ENCODE measurements around the gene ARHGAP40.

ARHGAP40 gene

GRCh38 chr20:38569747-38570525 is 31.7 kb upstream of the ARHGAP40 start:
- Histone ChIP-seq H3K4me1 (ENCODE audit: control insufficient read depth in 2 of 2, insufficient read depth in 2 of 2, low read length in 2 of 2) (no peaks in the 10 kb centered on the region), H3K36me3 (ENCODE audit: control insufficient read depth in 2 of 2, insufficient read depth in 2 of 2, low read length in 2 of 2) (peaks cover 40 to 52% of the 10 kb centered on the region in 2 donors), H3K4me3 (ENCODE audit: low read length in 2 of 2) (no peak overlapping the region), H3K9ac (ENCODE audit: low read depth in 1 of 2, low read length in 2 of 2) (no peak overlapping the region), H3K27me3 (ENCODE audit: control insufficient read depth in 2 of 2, insufficient read depth in 2 of 2, low read length in 2 of 2) (no peaks in the 10 kb centered on the region), H3K27ac (ENCODE audit: low read depth in 2 of 2, low read length in 2 of 2) (no peak overlapping the region), H3K9me3 (ENCODE audit: control insufficient read depth in 2 of 2, low read length in 2 of 2) (no peaks in the 10 kb centered on the region)

- Histone ChIP-seq H3K9ac (ENCODE audit: low read depth in 1 of 2, low read length in 2 of 2) (no peak overlapping the region), H3K4me1 (ENCODE audit: control insufficient read depth in 2 of 2, insufficient read depth in 2 of 2, low read length in 2 of 2) (no peaks in the 10 kb centered on the region), H3K4me3 (ENCODE audit: low read length in 2 of 2) (no peak overlapping the region), H3K27ac (ENCODE audit: low read depth in 2 of 2, low read length in 2 of 2) (no peak overlapping the region), H3K9me3 (ENCODE audit: control insufficient read depth in 2 of 2, low read length in 2 of 2) (no peaks in the 10 kb centered on the region), H3K27me3 (ENCODE audit: control insufficient read depth in 2 of 2, insufficient read depth in 2 of 2, low read length in 2 of 2) (no peaks in the 10 kb centered on the region), H3K36me3 (ENCODE audit: control insufficient read depth in 2 of 2, insufficient read depth in 2 of 2, low read length in 2 of 2) (peaks cover 38 to 43% of the 10 kb centered on the region in 2 donors)
Measured at GRCh38 chr20:38573413-38573812, 28.2 kb upstream of the ARHGAP40 start.

GRCh38 chr20:38579219-38579910 is 22.2 kb upstream of the ARHGAP40 start:
- no peaks in the 10 kb centered on the region for H3K4me1 ChIP-seq (ENCODE audit: control insufficient read depth in 2 of 2, insufficient read depth in 2 of 2, low read length in 2 of 2)
- H3K36me3 ChIP-seq (ENCODE audit: control insufficient read depth in 2 of 2, insufficient read depth in 2 of 2, low read length in 2 of 2) = peaks cover 13 to 17% of the 10 kb centered on the region in 2 donors
- H3K9me3 ChIP-seq (ENCODE audit: control insufficient read depth in 2 of 2, low read length in 2 of 2) = no peaks in the 10 kb centered on the region
- H3K4me3 ChIP-seq (ENCODE audit: low read length in 2 of 2) = no peak overlapping the region
- H3K27me3 ChIP-seq (ENCODE audit: control insufficient read depth in 2 of 2, insufficient read depth in 2 of 2, low read length in 2 of 2) = no peaks in the 10 kb centered on the region
- H3K27ac ChIP-seq (ENCODE audit: low read depth in 2 of 2, low read length in 2 of 2) = no peak overlapping the region
- no peak overlapping the region for H3K9ac ChIP-seq (ENCODE audit: low read depth in 1 of 2, low read length in 2 of 2)

- H3K9ac ChIP-seq (ENCODE audit: low read depth in 1 of 2, low read length in 2 of 2) = no peak overlapping the region
- no peaks in the 10 kb centered on the region for H3K9me3 ChIP-seq (ENCODE audit: control insufficient read depth in 2 of 2, low read length in 2 of 2)
- H3K27ac ChIP-seq (ENCODE audit: low read depth in 2 of 2, low read length in 2 of 2) = no peak overlapping the region
- H3K27me3 ChIP-seq (ENCODE audit: control insufficient read depth in 2 of 2, insufficient read depth in 2 of 2, low read length in 2 of 2) = no peaks in the 10 kb centered on the region
- H3K36me3 ChIP-seq (ENCODE audit: control insufficient read depth in 2 of 2, insufficient read depth in 2 of 2, low read length in 2 of 2) = peaks cover 9 to 13% of the 10 kb centered on the region in 2 donors
- H3K4me1 ChIP-seq (ENCODE audit: control insufficient read depth in 2 of 2, insufficient read depth in 2 of 2, low read length in 2 of 2) = no peaks in the 10 kb centered on the region
- H3K4me3 ChIP-seq (ENCODE audit: low read length in 2 of 2) = no peak overlapping the region
Measured at GRCh38 chr20:38579921-38580320, 21.7 kb upstream of the ARHGAP40 start.

GRCh38 chr20:38581013-38581412 is 20.6 kb upstream of the ARHGAP40 start, which contains the start of gene ADIG:
ADIG (plus strand) TSS chr20:38581197; CDS start chr20:38581251, 54 bp downstream.
- Histone ChIP-seq H3K9me3 (ENCODE audit: control insufficient read depth in 2 of 2, low read length in 2 of 2) (no peaks in the 10 kb centered on the region), H3K9ac (ENCODE audit: low read depth in 1 of 2, low read length in 2 of 2) (no peak within 1 kb of the TSS), H3K4me1 (ENCODE audit: control insufficient read depth in 2 of 2, insufficient read depth in 2 of 2, low read length in 2 of 2) (no peaks in the 10 kb centered on the region), H3K27ac (ENCODE audit: low read depth in 2 of 2, low read length in 2 of 2) (no peak within 1 kb of the TSS), H3K36me3 (ENCODE audit: control insufficient read depth in 2 of 2, insufficient read depth in 2 of 2, low read length in 2 of 2) (peaks cover 3 to 8% of the 10 kb centered on the region in 2 donors), H3K27me3 (ENCODE audit: control insufficient read depth in 2 of 2, insufficient read depth in 2 of 2, low read length in 2 of 2) (no peaks in the 10 kb centered on the region), H3K4me3 (ENCODE audit: low read length in 2 of 2) (no peak within 1 kb of the TSS)

GRCh38 chr20:38581830-38582358 is 19.7 kb upstream of the ARHGAP40 start:
- peaks cover 0 to 3% of the 10 kb centered on the region in 2 donors for H3K36me3 ChIP-seq (ENCODE audit: control insufficient read depth in 2 of 2, insufficient read depth in 2 of 2, low read length in 2 of 2)
- no peaks in the 10 kb centered on the region for H3K4me1 ChIP-seq (ENCODE audit: control insufficient read depth in 2 of 2, insufficient read depth in 2 of 2, low read length in 2 of 2)
- H3K9ac ChIP-seq (ENCODE audit: low read depth in 1 of 2, low read length in 2 of 2) = no peak overlapping the region
- no peak overlapping the region for H3K4me3 ChIP-seq (ENCODE audit: low read length in 2 of 2)
- no peaks in the 10 kb centered on the region for H3K27me3 ChIP-seq (ENCODE audit: control insufficient read depth in 2 of 2, insufficient read depth in 2 of 2, low read length in 2 of 2)
- no peaks in the 10 kb centered on the region for H3K9me3 ChIP-seq (ENCODE audit: control insufficient read depth in 2 of 2, low read length in 2 of 2)
- H3K27ac ChIP-seq (ENCODE audit: low read depth in 2 of 2, low read length in 2 of 2) = no peak overlapping the region

- Histone ChIP-seq H3K4me1 (ENCODE audit: control insufficient read depth in 2 of 2, insufficient read depth in 2 of 2, low read length in 2 of 2) (no peaks in the 10 kb centered on the region), H3K27me3 (ENCODE audit: control insufficient read depth in 2 of 2, insufficient read depth in 2 of 2, low read length in 2 of 2) (no peaks in the 10 kb centered on the region), H3K36me3 (ENCODE audit: control insufficient read depth in 2 of 2, insufficient read depth in 2 of 2, low read length in 2 of 2) (no peaks in the 10 kb centered on the region), H3K9me3 (ENCODE audit: control insufficient read depth in 2 of 2, low read length in 2 of 2) (no peaks in the 10 kb centered on the region), H3K4me3 (ENCODE audit: low read length in 2 of 2) (no peak overlapping the region), H3K27ac (ENCODE audit: low read depth in 2 of 2, low read length in 2 of 2) (no peak overlapping the region), H3K9ac (ENCODE audit: low read depth in 1 of 2, low read length in 2 of 2) (no peak overlapping the region)
Measured at GRCh38 chr20:38583306-38583705, 18.3 kb upstream of the ARHGAP40 start.

- H3K9me3 ChIP-seq (ENCODE audit: control insufficient read depth in 2 of 2, low read length in 2 of 2) = no peaks in the 10 kb centered on the region
- H3K27ac ChIP-seq (ENCODE audit: low read depth in 2 of 2, low read length in 2 of 2) = no peak overlapping the region
- no peaks in the 10 kb centered on the region for H3K27me3 ChIP-seq (ENCODE audit: control insufficient read depth in 2 of 2, insufficient read depth in 2 of 2, low read length in 2 of 2)
- H3K9ac ChIP-seq (ENCODE audit: low read depth in 1 of 2, low read length in 2 of 2) = no peak overlapping the region
- no peak overlapping the region for H3K4me3 ChIP-seq (ENCODE audit: low read length in 2 of 2)
- no peaks in the 10 kb centered on the region for H3K4me1 ChIP-seq (ENCODE audit: control insufficient read depth in 2 of 2, insufficient read depth in 2 of 2, low read length in 2 of 2)
- H3K36me3 ChIP-seq (ENCODE audit: control insufficient read depth in 2 of 2, insufficient read depth in 2 of 2, low read length in 2 of 2) = no peaks in the 10 kb centered on the region
Measured at GRCh38 chr20:38584099-38584763, 17.4 kb upstream of the ARHGAP40 start.

- peaks cover 0 to 4% of the 10 kb centered on the region in 2 donors for H3K27me3 ChIP-seq (ENCODE audit: control insufficient read depth in 2 of 2, insufficient read depth in 2 of 2, low read length in 2 of 2)
- no peaks in the 10 kb centered on the region for H3K4me1 ChIP-seq (ENCODE audit: control insufficient read depth in 2 of 2, insufficient read depth in 2 of 2, low read length in 2 of 2)
- no peak overlapping the region for H3K27ac ChIP-seq (ENCODE audit: low read depth in 2 of 2, low read length in 2 of 2)
- no peaks in the 10 kb centered on the region for H3K36me3 ChIP-seq (ENCODE audit: control insufficient read depth in 2 of 2, insufficient read depth in 2 of 2, low read length in 2 of 2)
- no peak overlapping the region for H3K4me3 ChIP-seq (ENCODE audit: low read length in 2 of 2)
- H3K9me3 ChIP-seq (ENCODE audit: control insufficient read depth in 2 of 2, low read length in 2 of 2) = no peaks in the 10 kb centered on the region
- H3K9ac ChIP-seq (ENCODE audit: low read depth in 1 of 2, low read length in 2 of 2) = no peak overlapping the region
Measured at GRCh38 chr20:38585404-38586180, 16.0 kb upstream of the ARHGAP40 start.
